HepG2 (cell line): ENCODE measurements around the gene ZFYVE26. TPM values are rescaled to one million over a fixed set of nuclear protein-coding genes. Genes with fewer than 3 reads are reported as not detected.

ENCODE experiments used
- CSRNP1 ChIP-seq: sonication (generic); formaldehyde crosslinking; IDR thresholded peaks from 2 replicates; pipeline ENCODE4 v1.8.1; 2023; ENCODE audit warnings: mild to moderate bottlenecking, missing genetic modification reagents
- HINFP ChIP-seq: sonication (generic); formaldehyde crosslinking; IDR thresholded peaks from 2 replicates; pipeline ENCODE4 v1.4.0; 2020; ENCODE audit warnings: low read depth, mild to moderate bottlenecking, missing genetic modification reagents
- HNRNPL ChIP-seq: fragments of 200-400 bp; formaldehyde crosslinking; IDR thresholded peaks from 2 replicates; pipeline ENCODE4 v1.6.1; 2017; ENCODE audit warnings: mild to moderate bottlenecking, low read depth, low read length
- HNRNPUL1 ChIP-seq: fragments of 200-400 bp; formaldehyde crosslinking; IDR thresholded peaks from 2 replicates; pipeline ENCODE4 v1.6.1; 2017; ENCODE audit warnings: low read depth, mild to moderate bottlenecking, low read length, moderate library complexity
- POLR2AphosphoS2 ChIP-seq: IDR thresholded peaks from 2 replicates; pipeline ENCODE4 v1.6.1; 2011; ENCODE audit warnings: low read depth, low read length, improper control_type of control experiment
- RNF219 ChIP-seq: sonication (generic); formaldehyde crosslinking; IDR thresholded peaks from 2 replicates; pipeline ENCODE4 v1.5.0; 2020; ENCODE audit warnings: mild to moderate bottlenecking, missing genetic modification reagents
- ZBTB40 ChIP-seq, 2 experiments: fragments of 450-650 bp in 1 of 2; sonication (generic) in 1 of 2; formaldehyde crosslinking in 1 of 2; IDR thresholded peaks; 2 replicates each; pipeline versions ENCODE4 v1.6.1 to v1.8.0; 2016 to 2022; ENCODE audit warnings: antibody characterized with exemption in 1 of 2, mild to moderate bottlenecking in 1 of 2, missing genetic modification reagents in 1 of 2
- ZNF383 ChIP-seq: sonication (generic); formaldehyde crosslinking; IDR thresholded peaks from 2 replicates; pipeline ENCODE4 v1.4.0; 2020; ENCODE audit warnings: missing genetic modification reagents, mild to moderate bottlenecking, borderline replicate concordance
- ZNF574 ChIP-seq: sonication (generic); formaldehyde crosslinking; IDR thresholded peaks from 2 replicates; pipeline ENCODE4 v1.4.0; 2020; ENCODE audit warnings: missing genetic modification reagents
- polyA plus RNA-seq, 8 experiments: library from polyadenylated mRNA; depleted of rRNA in 3 of 8; stranded (reverse) in 7 of 8; unstranded in 1 of 8; fragments of >200 nt; fragmentation: Illumina TruSeq in 4 of 8; extraction: Trizol in 4 of 8; gene quantifications; 2 replicates each; pipeline versions ENCODE4 v1.2.1 to v1.2.3, GENCODE V29; 2011 to 2016; ENCODE audit warnings: low read depth in 4 of 8, missing spikeins in 1 of 8, mixed read lengths in 1 of 8; ENCODE audit not compliant: insufficient read depth in 1 of 8
- total RNA-seq, 5 experiments: library from RNA; depleted of rRNA; stranded (reverse); fragments of >200 nt; fragmentation: Illumina TruSeq; extraction: Trizol; gene quantifications; 2 replicates each; pipeline ENCODE4 v1.2.3, GENCODE V29; 2016; ENCODE audit warnings: low read depth in 1 of 5

Gene ZFYVE26
- total and polyA plus RNA-seq, 2 of the 13 experiments (the other 11 are each of a cell fraction or from before 2014, with no cell fraction given) = 13.6 to 16.4 TPM

- TF ChIP-seq ZBTB40 (IDR thresholded peaks at IDR 0.05) = no peak
- TF ChIP-seq ZBTB40 (CRISPR knock-in tag; IDR thresholded peaks at IDR 0.05) = peak; percentile 58; the same call in 1 of the 2 replicates
- TF ChIP-seq HNRNPL = no peak
- TF ChIP-seq HNRNPUL1 = peak; percentile 97
- no peak for TF ChIP-seq HINFP (CRISPR knock-in tag)
- TF ChIP-seq RNF219 = no peak
- 0 out of 2 replicates have a peak, but pooled peaks have one; percentile 58 for TF ChIP-seq CSRNP1 (CRISPR knock-in tag)
- no peak for TF ChIP-seq POLR2AphosphoS2
- TF ChIP-seq ZNF574 (CRISPR knock-in tag) = peak; percentile 67
- TF ChIP-seq ZNF383 (CRISPR knock-in tag) = no peak
Measured at GRCh38 chr14:67738740-67739504, 77.5 kb downstream of the ZFYVE26 start (continued).
